CD4-positive, CD25-positive, alpha-beta regulatory T cell (primary cell): ENCODE measurements around the gene CDR2. TPM values are rescaled to one million over a fixed set of nuclear protein-coding genes. Genes with fewer than 3 reads are reported as not detected.
"Not testable (repeated sequence)": the region's sequence is repeated elsewhere in the genome, so short reads cannot be mapped to it uniquely, and the experiment has no call there.

Experiments
- ATAC-seq, 2 donors: fragments of 150-1000 bp; cut with Tn5 transposase; one replicate each; pipeline ENCODE4 v1.10.0; 2021; ENCODE audit warnings: low read depth in 2 of 2, moderate number of reproducible peaks in 2 of 2, moderate library complexity in 1 of 2
- DNase-seq, 3 donors: peaks; one replicate each; pipeline versions ENCODE4 v3.0.0 to v3.0.0-alpha.2; 2012 to 2022; ENCODE audit warnings: mixed read lengths in 1 of 3
- H3K27ac ChIP-seq: one replicate; pipeline ENCODE4 v1.7.0; 2013; ENCODE audit warnings: mild to moderate bottlenecking, low read length; ENCODE audit not compliant: insufficient read depth, poor library complexity, severe bottlenecking
- H3K27me3 ChIP-seq: one replicate; pipeline ENCODE4 v1.7.0; 2013; ENCODE audit warnings: low read length; ENCODE audit not compliant: control insufficient read depth, insufficient read depth
- H3K36me3 ChIP-seq: one replicate; pipeline ENCODE4 v1.7.0; 2013; ENCODE audit warnings: mild to moderate bottlenecking, low read length, moderate library complexity; ENCODE audit not compliant: control insufficient read depth, insufficient read depth
- H3K4me1 ChIP-seq: 2 replicates; pipeline ENCODE4 v1.7.0; 2013; ENCODE audit warnings: mild to moderate bottlenecking, low read length; ENCODE audit not compliant: insufficient read depth, control insufficient read depth, poor library complexity, severe bottlenecking
- H3K4me3 ChIP-seq: one replicate; pipeline ENCODE4 v1.7.0; 2013; ENCODE audit warnings: low read depth, mild to moderate bottlenecking, low read length, moderate library complexity
- H3K9me3 ChIP-seq, 2 experiments: 1 replicate in 1 of 2; 2 replicates in 1 of 2; pipeline ENCODE4 v1.7.0; 2013; ENCODE audit warnings: low read length in 2 of 2, mild to moderate bottlenecking in 1 of 2, moderate library complexity in 1 of 2; ENCODE audit not compliant: control insufficient read depth in 2 of 2
- H3K27ac Mint-ChIP-seq, 3 donors: one replicate each; pipeline ENCODE4 v1.8.0; 2020 to 2022; ENCODE audit warnings: mild to moderate bottlenecking in 3 of 3, mixed read lengths in 3 of 3, moderate library complexity in 2 of 3
- H3K27me3 Mint-ChIP-seq: one replicate; pipeline ENCODE4 v1.8.0; 2022; ENCODE audit warnings: mild to moderate bottlenecking, mixed read lengths
- H3K36me3 Mint-ChIP-seq: one replicate; pipeline ENCODE4 v1.8.0; 2020; ENCODE audit warnings: mixed read lengths
- H3K4me1 Mint-ChIP-seq, 4 donors: one replicate each; pipeline ENCODE4 v1.8.0; 2020 to 2022; ENCODE audit warnings: mixed read lengths in 4 of 4, mild to moderate bottlenecking in 1 of 4
- H3K4me3 Mint-ChIP-seq, 4 donors: one replicate each; pipeline ENCODE4 v1.8.0; 2020 to 2022; ENCODE audit warnings: mild to moderate bottlenecking in 4 of 4, mixed read lengths in 4 of 4, moderate library complexity in 3 of 4
- H3K9me3 Mint-ChIP-seq, 7 donors: one replicate each; pipeline ENCODE4 v1.8.0; 2020 to 2022; ENCODE audit warnings: mixed read lengths in 7 of 7, mild to moderate bottlenecking in 3 of 7, moderate library complexity in 2 of 7
- polyA plus RNA-seq, 4 donors: library from polyadenylated mRNA; unstranded; fragments of 300-500 nt; fragmentation: Illumina TruSeq; gene quantifications; one replicate each; pipeline ENCODE4 v1.2.3, GENCODE V29; 2021
- total RNA-seq: library from RNA; stranded (reverse); gene quantifications from one replicate; pipeline ENCODE4 v1.2.3, GENCODE V29; 2022

The CDR2 gene
- total and polyA plus RNA-seq, 5 donors from 2014 or later: 64.7 to 90.2 (median 75.6) TPM

GRCh38 chr16:22368200-22368826 lies 6.1 kb downstream of the CDR2 start:
- H3K27me3 ChIP-seq, H3K27ac ChIP-seq, H3K9me3 Mint-ChIP-seq, H3K9me3 ChIP-seq, H3K27me3 Mint-ChIP-seq, ATAC-seq: not testable (repeated sequence)
- Mint-ChIP-seq H3K36me3 (peaks cover 40% of the 10 kb centered on the region), H3K4me3 (peak overlapping the region; percentile 61 to 99 (median 88)), H3K27ac (peak overlapping the region; percentile 62 to 89 (median 78)), H3K4me1 (peaks cover 40 to 92% (median 78%) of the 10 kb centered on the region in 4 donors)
- Histone ChIP-seq H3K4me3 (peak overlapping the region; percentile 68), H3K4me1 (peaks cover 73% of the 10 kb centered on the region), H3K36me3 (peaks cover 27% of the 10 kb centered on the region)
- peak in 1 of 3 donors; percentile 19 for DNase-seq

GRCh38 chr16:22366889-22367288 lies 7.5 kb downstream of the CDR2 start:
- DNase-seq (no peak), ATAC-seq (no peak)
- Mint-ChIP-seq H3K36me3 (peaks cover 47% of the 10 kb centered on the region), H3K9me3 (no peaks in the 10 kb centered on the region), H3K4me3 (peak overlapping the region in 3 of 4 donors; percentile 14 to 80 (median 57)), H3K27me3 (no peaks in the 10 kb centered on the region), H3K4me1 (peaks cover 44 to 92% (median 75%) of the 10 kb centered on the region in 4 donors), H3K27ac (peak overlapping the region in 2 of 3 donors; percentile 74 to 92)
- Histone ChIP-seq H3K27me3 (no peaks in the 10 kb centered on the region), H3K4me1 (peaks cover 59% of the 10 kb centered on the region), H3K9me3 (no peaks in the 10 kb centered on the region), H3K4me3 (peak overlapping the region; percentile 54), H3K27ac (no peak overlapping the region), H3K36me3 (peaks cover 39% of the 10 kb centered on the region)

DNA sequence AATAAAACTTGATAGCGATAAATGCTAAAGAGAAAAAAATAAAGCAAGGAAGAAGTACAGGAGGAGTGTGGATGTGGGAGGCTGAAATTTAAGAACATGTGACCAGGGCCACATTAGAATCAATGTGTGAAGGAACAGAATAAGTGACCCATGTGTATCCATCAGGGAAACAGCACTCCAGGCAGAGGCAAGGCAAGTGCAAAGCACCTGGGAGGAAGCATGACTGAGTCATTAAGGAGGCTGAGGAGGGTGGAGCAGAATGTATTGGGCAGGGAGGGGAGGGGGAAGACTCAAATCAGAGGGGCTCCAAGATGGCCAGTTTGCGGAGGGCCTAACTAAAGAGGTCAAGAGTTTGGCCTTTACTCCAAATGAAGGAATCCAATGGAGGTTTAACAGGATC lies 8.0 kb downstream of the CDR2 start:
- no peaks in the 10 kb centered on the region for H3K27me3 ChIP-seq
- peaks cover 44 to 90% (median 73%) of the 10 kb centered on the region in 4 donors for H3K4me1 Mint-ChIP-seq

DNA sequence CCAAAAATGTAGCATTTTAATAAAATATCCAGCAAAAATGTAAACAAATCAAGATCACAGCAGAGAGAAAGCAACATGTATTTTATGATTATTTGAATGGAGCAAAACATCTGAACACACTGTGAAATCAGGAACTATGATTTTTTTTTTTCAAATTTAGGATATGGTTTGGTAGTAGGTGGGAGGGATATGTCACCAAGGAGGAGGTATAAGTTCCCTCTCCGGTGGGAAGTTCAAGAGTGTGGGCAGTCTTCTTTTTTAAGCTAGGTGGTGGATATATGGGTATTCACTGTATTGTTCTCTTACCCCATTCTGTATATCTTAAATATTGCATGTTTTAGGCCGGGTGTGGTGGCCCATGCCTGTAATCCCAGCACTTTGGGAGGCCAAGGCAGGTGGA lies 10.2 kb downstream of the CDR2 start:
- H3K27me3 Mint-ChIP-seq: no peaks in the 10 kb centered on the region
- Histone ChIP-seq H3K27me3 (no peaks in the 10 kb centered on the region), H3K9me3 (no peaks in the 10 kb centered on the region), H3K4me3 (no peak overlapping the region), H3K36me3 (peaks cover 40% of the 10 kb centered on the region), H3K27ac (no peak overlapping the region), H3K4me1 (peaks cover 50% of the 10 kb centered on the region)
- no peak for ATAC-seq
- H3K9me3 Mint-ChIP-seq: no peaks in the 10 kb centered on the region
- H3K4me3 Mint-ChIP-seq: peak overlapping the region in 1 of 4 donors; percentile 22
- peak overlapping the region; percentile 42 to 93 (median 84) for H3K27ac Mint-ChIP-seq
- H3K4me1 Mint-ChIP-seq: peaks cover 46 to 89% (median 69%) of the 10 kb centered on the region in 4 donors
- H3K36me3 Mint-ChIP-seq: peaks cover 59% of the 10 kb centered on the region
- DNase-seq: no peak

More for the DNA sequence above, 8.0 kb downstream of the CDR2 start:
- Histone ChIP-seq H3K9me3 (no peaks in the 10 kb centered on the region), H3K36me3 (peaks cover 39% of the 10 kb centered on the region), H3K4me3 (peak overlapping the region; percentile 54), H3K27ac (no peak overlapping the region), H3K4me1 (peaks cover 54% of the 10 kb centered on the region)
- Mint-ChIP-seq H3K27me3 (no peaks in the 10 kb centered on the region), H3K4me3 (peak overlapping the region; percentile 24 to 80 (median 71)), H3K27ac (peak overlapping the region; percentile 68 to 88 (median 74)), H3K9me3 (no peaks in the 10 kb centered on the region), H3K36me3 (peaks cover 49% of the 10 kb centered on the region)
- DNase-seq: no peak
- no peak for ATAC-seq

- H3K4me1 Mint-ChIP-seq: peaks cover 44 to 87% (median 65%) of the 10 kb centered on the region in 4 donors
- Histone ChIP-seq H3K4me3 (peak overlapping the region; percentile 22), H3K4me1 (peaks cover 50% of the 10 kb centered on the region), H3K27ac (peak overlapping the region; percentile 51), H3K36me3 (peaks cover 37% of the 10 kb centered on the region), H3K9me3 (no peaks in the 10 kb centered on the region), H3K27me3 (no peaks in the 10 kb centered on the region)
- no peaks in the 10 kb centered on the region for H3K27me3 Mint-ChIP-seq
- ATAC-seq (no peak), DNase-seq (no peak)
- peak overlapping the region in 2 of 4 donors; percentile 15 to 21 for H3K4me3 Mint-ChIP-seq
- no peaks in the 10 kb centered on the region for H3K9me3 Mint-ChIP-seq
- H3K27ac Mint-ChIP-seq: peak overlapping the region; percentile 72 to 88 (median 86)
- H3K36me3 Mint-ChIP-seq: peaks cover 48% of the 10 kb centered on the region
Measured at GRCh38 chr16:22360963-22361659, 13.3 kb downstream of the CDR2 start.

GRCh38 chr16:22359679-22360078 lies 14.7 kb downstream of the CDR2 start:
- peak overlapping the region; percentile 83 for H3K27ac ChIP-seq
- peak overlapping the region in 3 of 4 donors; percentile 13 to 58 (median 16) for H3K4me3 Mint-ChIP-seq

GRCh38 chr16:22358000-22358399 lies 16.4 kb downstream of the CDR2 start:
- Mint-ChIP-seq H3K27me3 (no peaks in the 10 kb centered on the region), H3K4me3 (peak overlapping the region; percentile 53 to 90 (median 82)), H3K36me3 (peaks cover 36% of the 10 kb centered on the region), H3K4me1 (peaks cover 36 to 87% (median 65%) of the 10 kb centered on the region in 4 donors), H3K27ac (peak overlapping the region; percentile 89 to 95 (median 93)), H3K9me3 (peaks cover 0 to 1% (median 0%) of the 10 kb centered on the region in 7 donors)
- peaks cover 79% of the 10 kb centered on the region for H3K4me1 ChIP-seq
- no peaks in the 10 kb centered on the region for H3K9me3 ChIP-seq
- ATAC-seq (peak; percentile 75 to 84), DNase-seq (peak in 2 of 3 donors; percentile 72 to 82)
- no peaks in the 10 kb centered on the region for H3K27me3 ChIP-seq
- H3K36me3 ChIP-seq: peaks cover 24% of the 10 kb centered on the region
- H3K4me3 ChIP-seq: peak overlapping the region; percentile 72
- H3K27ac ChIP-seq: peak overlapping the region; percentile 83

More at GRCh38 chr16:22359679-22360078, 14.7 kb downstream of the CDR2 start:
- DNase-seq (no peak), ATAC-seq (no peak)
- Mint-ChIP-seq H3K27me3 (no peaks in the 10 kb centered on the region), H3K9me3 (peaks cover 0 to 1% (median 0%) of the 10 kb centered on the region in 7 donors), H3K36me3 (peaks cover 47% of the 10 kb centered on the region), H3K27ac (peak overlapping the region; percentile 81 to 94 (median 88)), H3K4me1 (peaks cover 35 to 87% (median 61%) of the 10 kb centered on the region in 4 donors)
- Histone ChIP-seq H3K36me3 (peaks cover 32% of the 10 kb centered on the region), H3K27me3 (no peaks in the 10 kb centered on the region), H3K9me3 (no peaks in the 10 kb centered on the region), H3K4me3 (peak overlapping the region; percentile 45), H3K4me1 (peaks cover 63% of the 10 kb centered on the region)
